Large intestine (tissue), 3 donors: ENCODE measurements around the gene CAPSL. TPM values are rescaled to one million over a fixed set of nuclear protein-coding genes. Genes with fewer than 3 reads are reported as not detected.

ENCODE experiments used
- DNase-seq, 2 donors: peaks; one replicate each; pipeline versions ENCODE4 v3.0.0 to v3.0.0-alpha.2; 2013
- H3K27ac ChIP-seq: one replicate; pipeline ENCODE4 v1.5.1; 2013; ENCODE audit warnings: low read length
- H3K27me3 ChIP-seq: 2 replicates; pipeline ENCODE4 v1.6.1; 2013; ENCODE audit warnings: low read length; ENCODE audit not compliant: control insufficient read depth, insufficient read depth
- H3K36me3 ChIP-seq: 2 replicates; pipeline ENCODE4 v1.6.1; 2013; ENCODE audit warnings: low read length; ENCODE audit not compliant: control insufficient read depth, insufficient read depth
- H3K4me1 ChIP-seq: one replicate; pipeline ENCODE4 v1.6.1; 2013; ENCODE audit warnings: low read length; ENCODE audit not compliant: control insufficient read depth, insufficient read depth
- H3K4me3 ChIP-seq: one replicate; pipeline ENCODE4 v1.5.1; 2013; ENCODE audit warnings: low read length
- H3K9me3 ChIP-seq: one replicate; pipeline ENCODE4 v1.6.1; 2013; ENCODE audit warnings: mild to moderate bottlenecking, low read depth, low read length, moderate library complexity; ENCODE audit not compliant: control insufficient read depth
- WGBS: methylation state at CpG from one replicate; pipeline ENCODE4 v1.1.5; 2013; ENCODE audit warnings: low lambda C conversion rate; ENCODE audit not compliant: insufficient coverage; 5-methylcytosine and 5-hydroxymethylcytosine counted together
- polyA plus RNA-seq: library from polyadenylated mRNA; unstranded; fragments of 120-200 nt; gene quantifications from one replicate; pipeline ENCODE4 v1.2.1, GENCODE V29; 2013

Gene CAPSL
- polyA plus RNA-seq, 1 donor, result 0.25 TPM

GRCh38 chr5:35877655-35878054 lies 60.8 kb downstream of the CAPSL start:
- Histone ChIP-seq H3K36me3 (no peaks in the 10 kb centered on the region), H3K9me3 (no peaks in the 10 kb centered on the region), H3K4me3 (no peak overlapping the region), H3K27me3 (no peaks in the 10 kb centered on the region), H3K4me1 (no peaks in the 10 kb centered on the region), H3K27ac (no peak overlapping the region)
- no peak for DNase-seq
- WGBS, result no CpG with 5 or more reads among the region's 2 CpGs

- 0% methylated on average over 1 of the region's 3 CpGs for WGBS
- DNase-seq, result peak; percentile 62 to 82
- Histone ChIP-seq H3K27ac (no peak overlapping the region), H3K27me3 (no peaks in the 10 kb centered on the region), H3K4me1 (no peaks in the 10 kb centered on the region), H3K36me3 (no peaks in the 10 kb centered on the region), H3K4me3 (no peak overlapping the region), H3K9me3 (no peaks in the 10 kb centered on the region)
Measured at GRCh38 chr5:35876922-35877321, 61.5 kb downstream of the CAPSL start.

GRCh38 chr5:35876454-35876853 lies 62.0 kb downstream of the CAPSL start:
- WGBS, result no CpG with 5 or more reads among the region's 2 CpGs
- Histone ChIP-seq H3K4me3 (no peak overlapping the region), H3K9me3 (no peaks in the 10 kb centered on the region), H3K36me3 (no peaks in the 10 kb centered on the region), H3K27me3 (no peaks in the 10 kb centered on the region), H3K27ac (no peak overlapping the region), H3K4me1 (no peaks in the 10 kb centered on the region)
- no peak for DNase-seq

- no peaks in the 10 kb centered on the region for H3K36me3 ChIP-seq
- no peak overlapping the region for H3K27ac ChIP-seq
- H3K27me3 ChIP-seq, result no peaks in the 10 kb centered on the region
- no CpG with 5 or more reads among the region's 4 CpGs for WGBS
- H3K9me3 ChIP-seq, result no peaks in the 10 kb centered on the region
- H3K4me3 ChIP-seq, result no peak overlapping the region
- H3K4me1 ChIP-seq, result no peaks in the 10 kb centered on the region
- no peak for DNase-seq
Measured at GRCh38 chr5:35870605-35871004, 67.8 kb downstream of the CAPSL start.

GRCh38 chr5:35869685-35870277 lies 68.6 kb downstream of the CAPSL start:
- DNase-seq, result no peak
- WGBS, result 40% methylated on average over 1 of the region's 5 CpGs
- H3K36me3 ChIP-seq, result no peaks in the 10 kb centered on the region
- no peaks in the 10 kb centered on the region for H3K9me3 ChIP-seq
- H3K27ac ChIP-seq, result no peak overlapping the region
- H3K27me3 ChIP-seq, result no peaks in the 10 kb centered on the region
- H3K4me3 ChIP-seq, result no peak overlapping the region
- H3K4me1 ChIP-seq, result no peaks in the 10 kb centered on the region

GRCh38 chr5:35867998-35868397 lies 70.4 kb downstream of the CAPSL start:
- WGBS, result 100% methylated on average over 2 of the region's 4 CpGs
- H3K27me3 ChIP-seq, result no peaks in the 10 kb centered on the region
- no peak for DNase-seq
- H3K4me3 ChIP-seq, result no peak overlapping the region
- no peaks in the 10 kb centered on the region for H3K4me1 ChIP-seq
- no peak overlapping the region for H3K27ac ChIP-seq
- no peaks in the 10 kb centered on the region for H3K36me3 ChIP-seq
- no peaks in the 10 kb centered on the region for H3K9me3 ChIP-seq

- Histone ChIP-seq H3K27ac (no peak overlapping the region), H3K4me3 (no peak overlapping the region)
- no peak for DNase-seq
Measured at GRCh38 chr5:35863159-35863558, 75.3 kb downstream of the CAPSL start.

GRCh38 chr5:35862126-35862525 lies 76.3 kb downstream of the CAPSL start:
- H3K4me3 ChIP-seq, result no peak overlapping the region
- no peak for DNase-seq
- no peaks in the 10 kb centered on the region for H3K36me3 ChIP-seq
- 80% methylated on average over 1 of the region's 2 CpGs for WGBS
- peaks cover 2% of the 10 kb centered on the region for H3K27me3 ChIP-seq
- no peaks in the 10 kb centered on the region for H3K4me1 ChIP-seq
- H3K27ac ChIP-seq, result no peak overlapping the region
- H3K9me3 ChIP-seq, result no peaks in the 10 kb centered on the region

More at GRCh38 chr5:35863159-35863558, 75.3 kb downstream of the CAPSL start:
- no peaks in the 10 kb centered on the region for H3K36me3 ChIP-seq
- no peaks in the 10 kb centered on the region for H3K9me3 ChIP-seq
- peaks cover 2% of the 10 kb centered on the region for H3K27me3 ChIP-seq
- no peaks in the 10 kb centered on the region for H3K4me1 ChIP-seq
- WGBS, result 60% methylated on average over 1 of the region's 3 CpGs

GRCh38 chr5:35861718-35862117 lies 76.7 kb downstream of the CAPSL start:
- no peak overlapping the region for H3K27ac ChIP-seq
- no peak for DNase-seq
- H3K4me1 ChIP-seq, result no peaks in the 10 kb centered on the region
- H3K9me3 ChIP-seq, result no peaks in the 10 kb centered on the region
- no peak overlapping the region for H3K4me3 ChIP-seq
- peaks cover 2% of the 10 kb centered on the region for H3K27me3 ChIP-seq
- WGBS, result no CpG with 5 or more reads among the region's 1 CpG
- no peaks in the 10 kb centered on the region for H3K36me3 ChIP-seq

- DNase-seq, result no peak
- H3K36me3 ChIP-seq, result no peaks in the 10 kb centered on the region
- H3K27ac ChIP-seq, result no peak overlapping the region
- no peaks in the 10 kb centered on the region for H3K9me3 ChIP-seq
- WGBS, result no CpG with 5 or more reads among the region's 1 CpG
- peaks cover 2% of the 10 kb centered on the region for H3K27me3 ChIP-seq
- H3K4me3 ChIP-seq, result no peak overlapping the region
- no peaks in the 10 kb centered on the region for H3K4me1 ChIP-seq
Measured at GRCh38 chr5:35860686-35861085, 77.7 kb downstream of the CAPSL start.

- no peaks in the 10 kb centered on the region for H3K9me3 ChIP-seq
- peaks cover 2% of the 10 kb centered on the region for H3K27me3 ChIP-seq
- no peak for DNase-seq
- no peaks in the 10 kb centered on the region for H3K36me3 ChIP-seq
- no peaks in the 10 kb centered on the region for H3K4me1 ChIP-seq
- no peak overlapping the region for H3K27ac ChIP-seq
- WGBS, result 60% methylated on average over 1 of the region's 3 CpGs
- H3K4me3 ChIP-seq, result no peak overlapping the region
Measured at GRCh38 chr5:35859101-35859661, 79.2 kb downstream of the CAPSL start.
